Kidney (tissue), 14 donors: Measurements from ENCODE around the gene KCNIP1. TPM values are rescaled to one million over a fixed set of nuclear protein-coding genes. Genes with fewer than 3 reads are reported as not detected.

ENCODE experiments used
- DNase-seq, 5 donors: peaks; one replicate each; pipeline ENCODE4 v3.0.0-alpha.2; 2013 to 2020
- FAIRE-seq: peaks from 2 replicates; lab custom pipeline; 2012; peaks lifted over from hg19 to GRCh38; lab: Jason Lieb, UNC
- H3K27ac ChIP-seq, 2 donors: one replicate each; pipeline ENCODE4 v1.7.0; 2013; ENCODE audit warnings: low read depth in 2 of 2, low read length in 2 of 2, inconsistent platforms in 1 of 2
- H3K27me3 ChIP-seq: one replicate; pipeline ENCODE4 v1.7.1; 2013; ENCODE audit warnings: low read length, inconsistent platforms; ENCODE audit not compliant: control insufficient read depth, insufficient read depth
- H3K36me3 ChIP-seq, 3 donors: one replicate each; pipeline versions ENCODE4 v1.7.0 to v1.7.1; 2013; ENCODE audit warnings: low read length in 3 of 3, control low read depth in 1 of 3, inconsistent platforms in 1 of 3; ENCODE audit not compliant: insufficient read depth in 3 of 3, control insufficient read depth in 2 of 3
- H3K4me1 ChIP-seq, 3 donors: one replicate each; pipeline versions ENCODE4 v1.7.0 to v1.7.1; 2013; ENCODE audit warnings: low read length in 3 of 3, inconsistent platforms in 1 of 3, low read depth in 1 of 3; ENCODE audit not compliant: control insufficient read depth in 2 of 3, insufficient read depth in 2 of 3
- H3K4me3 ChIP-seq, 3 donors: one replicate each; pipeline versions ENCODE4 v1.7.0 to v1.8.1; 2013; ENCODE audit warnings: low read length in 3 of 3, control low read depth in 1 of 3, inconsistent platforms in 1 of 3
- H3K9ac ChIP-seq, 3 donors: one replicate each; pipeline versions ENCODE4 v1.7.0 to v1.7.1; 2013; ENCODE audit warnings: low read length in 3 of 3, control low read depth in 1 of 3, inconsistent platforms in 1 of 3
- H3K9me3 ChIP-seq, 3 donors: one replicate each; pipeline versions ENCODE4 v1.7.0 to v1.7.1; 2013; ENCODE audit warnings: low read length in 3 of 3, control low read depth in 1 of 3, inconsistent platforms in 1 of 3; ENCODE audit not compliant: control insufficient read depth in 2 of 3, insufficient read depth in 1 of 3
- CTCF ChIP-seq: IDR thresholded peaks from 3 replicates; pipeline ENCODE4 v1.5.1; 2012; ENCODE audit warnings: mild to moderate bottlenecking, moderate library complexity, borderline replicate concordance; ENCODE audit not compliant: insufficient read depth; ENCODE audit errors: extremely low read depth
- intact Hi-C: fragments of 100-400 bp; cut with DNase I; formaldehyde crosslinking; loops from one replicate; pipeline ENCODE4 v1.11.1; 2022
- polyA plus RNA-seq: library from polyadenylated mRNA; stranded (reverse); fragments of 350-450 nt; fragmentation: Illumina TruSeq; extraction: RNeasy Lipid Tissue Mini Kit (QIAGEN cat#74804); gene quantifications from one replicate; pipeline ENCODE4 v1.2.3, GENCODE V29; 2014; ENCODE audit warnings: low read depth, low replicate concordance; ENCODE audit not compliant: insufficient read depth
- total RNA-seq: library from RNA; stranded (reverse); fragmentation: NEBNext Ultra II Directional; extraction: Animal tissue kit (Norgen Biotek cat#: 25700); gene quantifications from one replicate; pipeline ENCODE4 v1.2.1, GENCODE V29; 2021
- donor health status: control.
- donor health status: control.
- donor health status: control.
- donor health status: control.
- donor health status: control.
- donor health status: DM: yes; HTN: yes; CAD: no.
- donor health status: Normal renal cell carcinoma (clear cell type).

Gene KCNIP1
- total and polyA plus RNA-seq, 2 donors from 2014 or later = 1.8 to 3.1 TPM

- Histone ChIP-seq H3K9ac (no peak overlapping the region), H3K4me1 (no peaks in the 10 kb centered on the region), H3K27me3 (no peaks in the 10 kb centered on the region), H3K27ac (no peak overlapping the region), H3K9me3 (no peaks in the 10 kb centered on the region), H3K36me3 (no peaks in the 10 kb centered on the region), H3K4me3 (no peak overlapping the region)
- no peak for TF ChIP-seq CTCF
- FAIRE-seq (no peak), DNase-seq (no peak)
- intact Hi-C loops = no loop called here
These were observed 21.3 kb upstream of the KCNIP1 start for GRCh38 chr5:170482511-170482910.

GRCh38 chr5:170483701-170484458 is 19.9 kb upstream of the KCNIP1 start:
- DNase-seq (no peak), FAIRE-seq (no peak)
- H3K27ac ChIP-seq = no peak overlapping the region

GRCh38 chr5:170484459-170484831 is 19.4 kb upstream of the KCNIP1 start:
- H3K36me3 ChIP-seq = no peaks in the 10 kb centered on the region
- H3K9ac ChIP-seq = no peak overlapping the region
- H3K9me3 ChIP-seq = no peaks in the 10 kb centered on the region
- intact Hi-C loops = no loop called here
- FAIRE-seq = no peak
- no peak overlapping the region for H3K27ac ChIP-seq
- DNase-seq = peak in 1 of 5 donors; percentile 2
- no peak overlapping the region for H3K4me3 ChIP-seq
- peaks cover 0 to 3% (median 0%) of the 10 kb centered on the region in 3 donors for H3K4me1 ChIP-seq
- no peak for TF ChIP-seq CTCF
- H3K27me3 ChIP-seq = no peaks in the 10 kb centered on the region

More at GRCh38 chr5:170483701-170484458, 19.9 kb upstream of the KCNIP1 start:
- Histone ChIP-seq H3K36me3 (no peaks in the 10 kb centered on the region), H3K4me1 (peaks cover 0 to 3% (median 0%) of the 10 kb centered on the region in 3 donors), H3K4me3 (no peak overlapping the region), H3K27me3 (no peaks in the 10 kb centered on the region), H3K9me3 (no peaks in the 10 kb centered on the region), H3K9ac (no peak overlapping the region)
- intact Hi-C loops = no loop called here
- TF ChIP-seq CTCF = no peak
